Fibroblast of lung (primary cell): ENCODE results near the gene KHNYN.

ENCODE experiments used
- EZH2 ChIP-seq: IDR thresholded peaks from 2 replicates; pipeline ENCODE4 v1.5.1; 2012; ENCODE audit warnings: low read length, control low read depth, mild to moderate bottlenecking; ENCODE audit errors: missing control alignments
- TF ChIP-seq, protein P1 (sequence below), 2 donors: IDR thresholded peaks in 1 of 2; conservative IDR thresholded peaks in 1 of 2; 1 replicate in 1 of 2; 2 replicates in 1 of 2; pipeline ENCODE4 v1.5.1; 2011 to 2012; ENCODE audit warnings: low read length in 2 of 2, control low read depth in 1 of 2, inconsistent platforms in 1 of 2, low read depth in 1 of 2, mild to moderate bottlenecking in 1 of 2

DNA sequence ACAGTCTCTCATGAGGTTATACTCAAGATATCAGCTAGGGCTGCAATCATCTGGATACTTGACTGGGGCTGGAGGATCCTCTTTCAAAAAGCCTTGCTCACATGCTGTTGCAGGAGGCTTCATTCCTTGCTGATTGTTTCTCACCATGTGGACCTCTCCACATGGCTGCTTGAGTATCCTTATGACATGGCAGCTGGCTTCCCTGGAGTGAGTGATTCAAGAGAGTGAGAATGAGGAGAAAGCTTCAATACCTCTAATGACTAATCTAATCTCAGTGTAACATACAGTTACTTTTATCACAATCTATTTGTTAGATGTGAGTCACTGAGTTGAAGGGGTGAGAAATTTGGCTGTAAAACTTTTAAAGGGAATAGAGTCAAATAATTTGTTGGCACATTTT lies 27.2 kb downstream of the KHNYN start:
- TF ChIP-seq, protein P1, sequence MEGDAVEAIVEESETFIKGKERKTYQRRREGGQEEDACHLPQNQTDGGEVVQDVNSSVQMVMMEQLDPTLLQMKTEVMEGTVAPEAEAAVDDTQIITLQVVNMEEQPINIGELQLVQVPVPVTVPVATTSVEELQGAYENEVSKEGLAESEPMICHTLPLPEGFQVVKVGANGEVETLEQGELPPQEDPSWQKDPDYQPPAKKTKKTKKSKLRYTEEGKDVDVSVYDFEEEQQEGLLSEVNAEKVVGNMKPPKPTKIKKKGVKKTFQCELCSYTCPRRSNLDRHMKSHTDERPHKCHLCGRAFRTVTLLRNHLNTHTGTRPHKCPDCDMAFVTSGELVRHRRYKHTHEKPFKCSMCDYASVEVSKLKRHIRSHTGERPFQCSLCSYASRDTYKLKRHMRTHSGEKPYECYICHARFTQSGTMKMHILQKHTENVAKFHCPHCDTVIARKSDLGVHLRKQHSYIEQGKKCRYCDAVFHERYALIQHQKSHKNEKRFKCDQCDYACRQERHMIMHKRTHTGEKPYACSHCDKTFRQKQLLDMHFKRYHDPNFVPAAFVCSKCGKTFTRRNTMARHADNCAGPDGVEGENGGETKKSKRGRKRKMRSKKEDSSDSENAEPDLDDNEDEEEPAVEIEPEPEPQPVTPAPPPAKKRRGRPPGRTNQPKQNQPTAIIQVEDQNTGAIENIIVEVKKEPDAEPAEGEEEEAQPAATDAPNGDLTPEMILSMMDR (conservative IDR thresholded peaks at IDR 0.05 in 1 of 2, IDR thresholded peaks at IDR 0.05 in 1 of 2; ENCODE audit: low read depth in 1 of 2, low read length in 2 of 2), result no peak
- no peak for TF ChIP-seq EZH2
